Muscle layer of duodenum (tissue), 2 donors: Measurements from ENCODE around the gene HIF1AN.

Source experiments
- H3K27ac ChIP-seq: one replicate; pipeline ENCODE4 v1.7.0; 2013; ENCODE audit warnings: mild to moderate bottlenecking, low read length
- H3K27me3 ChIP-seq: one replicate; pipeline ENCODE4 v1.7.0; 2013; ENCODE audit warnings: low read depth, mild to moderate bottlenecking, control low read depth, low read length
- H3K36me3 ChIP-seq, 2 donors: one replicate each; pipeline ENCODE4 v1.7.0; 2013; ENCODE audit warnings: low read length in 2 of 2, control low read depth in 1 of 2, mild to moderate bottlenecking in 1 of 2; ENCODE audit not compliant: insufficient read depth in 2 of 2, control insufficient read depth in 1 of 2
- H3K4me1 ChIP-seq, 2 donors: one replicate each; pipeline ENCODE4 v1.7.0; 2013; ENCODE audit warnings: low read length in 2 of 2, mild to moderate bottlenecking in 2 of 2, control low read depth in 1 of 2, moderate library complexity in 1 of 2; ENCODE audit not compliant: insufficient read depth in 2 of 2, control insufficient read depth in 1 of 2
- H3K4me3 ChIP-seq, 2 donors: one replicate each; pipeline ENCODE4 v1.7.0; 2013; ENCODE audit warnings: low read length in 2 of 2, low read depth in 1 of 2, mild to moderate bottlenecking in 1 of 2
- H3K9me3 ChIP-seq, 2 donors: one replicate each; pipeline ENCODE4 v1.7.0; 2013; ENCODE audit warnings: low read length in 2 of 2, control low read depth in 1 of 2, mild to moderate bottlenecking in 1 of 2; ENCODE audit not compliant: control insufficient read depth in 1 of 2
- donor health status: healthy.

The HIF1AN gene

DNA sequence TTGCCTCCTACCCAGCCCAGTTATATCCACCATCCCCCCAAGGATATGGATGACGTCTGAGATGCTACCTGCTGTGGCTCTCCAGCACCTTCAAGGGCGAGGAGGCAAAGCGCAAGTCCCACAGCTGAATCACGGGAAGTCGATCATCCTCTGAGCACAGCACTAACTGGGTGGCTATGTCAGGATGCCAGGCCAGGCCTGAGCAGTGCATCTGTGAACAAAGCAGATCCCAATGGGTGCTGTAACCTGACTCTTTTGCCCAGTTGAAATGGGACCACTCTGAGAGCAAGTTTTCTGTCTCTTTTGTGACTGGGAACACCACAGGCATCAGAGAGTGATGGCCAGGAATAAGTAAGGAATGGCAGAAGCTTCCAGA, 28.4 kb upstream of the HIF1AN start:
- no peaks in the 10 kb centered on the region for H3K4me1 ChIP-seq
- no peaks in the 10 kb centered on the region for H3K27me3 ChIP-seq
- no peak overlapping the region for H3K27ac ChIP-seq
- no peaks in the 10 kb centered on the region for H3K9me3 ChIP-seq
- H3K36me3 ChIP-seq, result peaks cover 26 to 78% of the 10 kb centered on the region in 2 donors
- no peak overlapping the region for H3K4me3 ChIP-seq

DNA sequence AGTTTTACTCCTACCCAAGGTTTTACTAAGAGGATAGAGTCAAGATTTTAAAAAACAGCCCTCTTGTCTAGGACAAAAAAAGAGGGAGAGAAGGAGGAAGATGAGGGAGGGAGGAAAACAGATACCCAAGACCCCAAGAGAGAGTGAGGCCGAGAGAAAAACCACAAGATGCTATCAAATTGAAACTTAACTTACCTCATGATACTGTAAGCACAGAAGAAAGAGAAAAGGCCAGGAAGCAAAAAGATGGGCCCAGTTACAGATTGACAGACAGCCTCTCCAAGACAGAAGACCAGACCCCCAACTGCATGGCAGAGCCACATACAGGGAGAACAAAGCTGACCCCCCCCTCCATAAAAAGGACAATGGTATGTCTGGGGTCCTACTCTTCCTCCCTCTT, 27.5 kb upstream of the HIF1AN start:
- Histone ChIP-seq H3K4me1 (no peaks in the 10 kb centered on the region), H3K27me3 (no peaks in the 10 kb centered on the region), H3K27ac (no peak overlapping the region), H3K4me3 (no peak overlapping the region), H3K9me3 (no peaks in the 10 kb centered on the region), H3K36me3 (peaks cover 23 to 80% of the 10 kb centered on the region in 2 donors)

DNA sequence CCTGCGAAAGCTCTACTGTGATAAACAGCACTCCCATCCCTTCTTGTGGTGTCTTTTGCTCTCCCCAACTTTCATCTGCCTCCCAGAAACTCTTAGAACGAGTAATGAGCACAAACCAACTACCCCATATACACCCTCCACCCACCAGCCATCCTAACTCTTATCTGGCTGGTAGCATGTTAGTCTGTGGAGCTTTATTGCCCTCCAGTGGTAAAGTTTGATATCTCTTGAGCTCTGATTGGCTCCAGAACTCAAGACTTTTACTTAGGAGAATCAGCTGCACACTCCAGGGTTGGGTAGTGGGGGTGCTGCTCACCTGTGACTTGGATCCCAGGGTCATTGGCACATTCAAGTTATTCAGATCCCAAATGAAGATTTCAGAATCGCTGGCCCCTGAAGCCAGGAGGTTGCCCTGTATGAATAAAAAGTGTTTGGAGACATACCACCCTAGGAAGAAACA, 27.0 kb upstream of the HIF1AN start:
- Histone ChIP-seq H3K9me3 (no peaks in the 10 kb centered on the region), H3K4me1 (no peaks in the 10 kb centered on the region), H3K4me3 (no peak overlapping the region), H3K36me3 (peaks cover 23 to 80% of the 10 kb centered on the region in 2 donors), H3K27ac (no peak overlapping the region), H3K27me3 (no peaks in the 10 kb centered on the region)

DNA sequence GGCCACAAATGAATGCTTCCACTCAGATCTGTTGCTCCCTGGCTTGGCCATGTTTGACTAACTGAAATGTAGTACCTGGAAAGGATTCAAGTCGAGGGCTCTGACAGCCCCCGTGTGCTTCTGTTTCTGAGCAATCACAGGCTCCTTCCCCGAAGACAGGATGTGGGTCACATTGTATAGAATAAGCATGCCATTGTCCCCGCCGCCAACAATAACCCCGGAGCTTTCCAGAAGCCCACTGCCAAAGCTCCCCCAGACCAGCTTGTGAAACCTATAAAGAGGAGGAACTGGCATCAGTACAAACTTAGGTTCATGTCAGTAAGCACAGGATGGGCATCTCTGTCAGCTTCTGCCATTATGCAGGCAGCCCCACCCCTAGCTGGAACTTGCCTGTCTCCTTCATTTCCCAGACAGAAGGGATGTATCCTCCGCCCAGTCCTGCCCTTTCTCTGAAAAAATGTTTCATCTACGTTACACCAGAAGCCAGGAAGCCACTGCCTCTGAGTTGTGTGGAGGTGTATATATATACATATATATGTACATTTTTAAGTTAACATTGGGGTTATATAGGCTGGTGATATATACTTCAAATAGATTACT, 26.4 kb upstream of the HIF1AN start:
- H3K27me3 ChIP-seq, result no peaks in the 10 kb centered on the region
- no peak overlapping the region for H3K27ac ChIP-seq
- H3K36me3 ChIP-seq, result peaks cover 17 to 84% of the 10 kb centered on the region in 2 donors

DNA sequence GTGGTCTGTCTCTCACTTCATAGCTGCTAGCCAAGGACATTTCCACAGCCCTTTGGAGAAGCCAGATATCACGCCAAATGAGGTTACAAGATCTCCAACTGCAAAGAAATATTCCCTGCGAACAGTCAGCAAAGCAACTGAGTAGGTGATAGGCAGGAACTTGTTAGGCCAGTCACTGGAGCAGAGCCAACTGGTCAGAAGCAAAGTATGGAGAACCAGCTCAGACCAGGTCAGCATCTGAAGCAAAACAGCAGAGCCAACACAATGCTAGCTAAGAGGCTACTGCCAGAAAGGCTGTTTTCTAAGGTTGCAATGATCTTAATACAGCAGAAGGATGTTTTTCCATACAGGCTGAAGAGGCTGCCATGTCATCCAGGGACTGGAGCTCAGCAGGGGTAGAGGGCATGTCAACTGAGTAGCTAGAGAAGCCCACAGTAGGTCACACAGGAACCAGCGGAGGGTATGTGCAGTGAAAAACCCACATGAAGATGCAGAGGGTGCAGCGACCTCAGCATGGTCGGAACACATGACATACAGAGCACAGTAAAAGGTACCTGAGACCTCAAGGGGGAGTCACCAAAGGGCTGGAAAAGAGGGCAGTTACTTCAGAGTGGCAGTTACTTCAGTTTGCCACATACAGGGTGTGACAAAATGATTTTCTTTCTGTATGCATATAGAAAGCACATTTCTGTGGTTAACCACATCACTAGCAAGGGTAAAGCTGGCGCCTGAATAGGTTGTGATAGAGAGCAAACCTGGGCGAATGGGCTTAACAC, 25.0 kb upstream of the HIF1AN start:
- no peaks in the 10 kb centered on the region for H3K4me1 ChIP-seq
- H3K27me3 ChIP-seq, result no peaks in the 10 kb centered on the region
- no peaks in the 10 kb centered on the region for H3K9me3 ChIP-seq
- no peak overlapping the region for H3K4me3 ChIP-seq
- H3K36me3 ChIP-seq, result peaks cover 16 to 73% of the 10 kb centered on the region in 2 donors
- no peak overlapping the region for H3K27ac ChIP-seq

More for the DNA sequence above, 26.4 kb upstream of the HIF1AN start:
- Histone ChIP-seq H3K9me3 (no peaks in the 10 kb centered on the region), H3K4me1 (no peaks in the 10 kb centered on the region), H3K4me3 (no peak overlapping the region)

DNA sequence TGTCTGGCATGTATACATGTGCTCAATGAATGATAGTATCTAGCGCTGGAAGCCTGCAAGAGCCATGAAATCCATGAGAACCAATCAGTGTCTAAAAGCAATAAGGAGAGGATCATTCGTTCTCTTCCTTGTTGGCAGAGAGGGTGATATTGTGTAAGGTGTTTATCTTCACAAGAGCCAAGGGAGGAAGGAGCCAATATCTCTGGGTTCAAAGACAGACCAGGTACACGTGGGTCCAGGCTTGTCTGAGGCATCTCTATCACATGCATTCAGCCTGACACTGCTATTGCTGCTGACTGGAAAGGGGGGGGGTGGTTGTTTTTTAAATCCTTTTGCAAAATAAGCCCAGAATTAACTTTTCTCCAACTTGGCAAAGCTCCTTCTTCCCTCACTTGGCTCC, 20.1 kb upstream of the HIF1AN start:
- Histone ChIP-seq H3K4me3 (no peak overlapping the region), H3K27me3 (no peaks in the 10 kb centered on the region), H3K9me3 (no peaks in the 10 kb centered on the region), H3K4me1 (peaks cover 0 to 7% of the 10 kb centered on the region in 2 donors), H3K36me3 (peaks cover 7 to 28% of the 10 kb centered on the region in 2 donors), H3K27ac (no peak overlapping the region)

DNA sequence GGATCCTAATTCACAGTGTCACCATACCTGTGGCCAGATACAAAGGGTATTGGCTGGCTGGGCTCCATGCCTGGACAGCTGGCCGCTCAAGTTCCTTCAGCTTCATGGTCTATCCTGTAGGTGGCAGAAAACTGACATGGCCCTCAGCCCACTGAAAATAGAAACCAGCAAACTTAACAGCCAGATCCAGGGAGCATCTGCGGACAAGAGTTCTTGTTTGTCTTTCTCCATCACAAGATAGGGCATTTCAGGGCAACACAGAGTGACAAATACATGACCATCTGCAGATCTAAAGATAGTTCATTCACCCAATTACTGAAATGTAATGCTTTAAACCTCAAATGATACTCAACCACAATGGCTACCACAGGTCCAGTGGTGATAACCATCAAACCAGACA, 18.9 kb upstream of the HIF1AN start:
- H3K4me1 ChIP-seq, result peaks cover 0 to 7% of the 10 kb centered on the region in 2 donors

DNA sequence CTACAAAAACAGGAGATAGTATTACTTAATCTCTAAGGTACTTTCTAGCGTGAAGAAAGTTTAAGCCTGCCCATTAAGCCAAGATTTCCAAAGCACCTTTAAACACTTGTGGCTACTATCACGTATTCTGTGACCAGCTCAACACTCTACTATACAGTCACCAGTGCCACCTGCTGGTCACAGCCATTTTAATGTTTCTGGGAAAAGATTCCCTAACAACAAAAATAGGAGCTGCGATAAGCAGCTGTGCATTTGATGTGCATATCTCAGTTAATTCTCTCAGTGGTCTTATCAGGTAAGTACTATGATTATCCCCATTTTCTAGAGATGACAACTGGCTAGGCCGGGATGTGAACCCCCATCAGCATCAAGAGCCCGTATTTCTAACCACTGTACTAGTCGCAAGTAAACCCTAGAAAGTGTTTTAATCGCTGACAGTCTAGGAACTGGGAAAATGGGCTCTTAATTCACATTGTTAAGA, 16.9 kb upstream of the HIF1AN start:
- peaks cover 0 to 7% of the 10 kb centered on the region in 2 donors for H3K4me1 ChIP-seq
- no peak overlapping the region for H3K27ac ChIP-seq
- H3K36me3 ChIP-seq, result peaks cover 6 to 14% of the 10 kb centered on the region in 2 donors
- no peaks in the 10 kb centered on the region for H3K27me3 ChIP-seq
- H3K4me3 ChIP-seq, result peak overlapping the region; percentile 30 to 69
- no peaks in the 10 kb centered on the region for H3K9me3 ChIP-seq

More for the DNA sequence above, 18.9 kb upstream of the HIF1AN start:
- no peaks in the 10 kb centered on the region for H3K9me3 ChIP-seq
- H3K36me3 ChIP-seq, result peaks cover 7 to 17% of the 10 kb centered on the region in 2 donors
- no peak overlapping the region for H3K4me3 ChIP-seq
- no peak overlapping the region for H3K27ac ChIP-seq
- no peaks in the 10 kb centered on the region for H3K27me3 ChIP-seq

DNA sequence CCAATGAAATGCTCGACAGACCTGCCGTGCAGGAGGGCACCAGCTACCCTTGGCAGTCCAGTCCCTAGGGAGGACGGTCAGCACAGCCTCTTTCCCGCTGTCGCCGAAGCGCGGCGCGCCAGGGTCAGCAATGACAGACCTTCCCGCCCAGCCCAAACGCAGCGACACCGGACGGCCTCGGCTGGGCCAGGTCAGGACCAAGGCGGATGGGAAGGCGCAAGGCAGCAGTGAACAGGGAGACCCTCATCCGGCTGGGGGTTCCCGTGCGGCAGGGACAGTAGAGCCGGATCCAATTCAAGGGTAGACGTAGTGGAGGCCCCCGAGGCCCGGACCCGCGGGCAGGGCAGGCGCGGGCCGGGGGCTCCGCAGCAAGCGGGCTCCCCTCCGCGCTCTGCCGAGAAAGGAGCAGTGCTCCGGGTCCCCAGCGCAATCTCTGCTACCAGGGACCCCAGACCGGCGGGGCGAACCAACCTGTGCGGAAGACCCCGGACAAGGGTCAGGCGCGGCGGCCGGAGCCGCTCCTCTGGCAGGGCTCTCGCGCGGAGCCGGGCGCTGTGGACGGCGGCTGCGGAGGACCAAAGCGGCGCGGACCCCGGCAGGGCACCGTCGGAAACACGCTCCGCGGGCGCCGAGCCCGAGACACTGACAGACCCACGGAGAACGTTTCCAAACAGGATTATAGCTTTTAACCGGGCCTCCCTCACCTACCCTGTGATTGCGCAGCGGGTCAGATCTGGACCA, 16.3 kb upstream of the HIF1AN start, which contains the start of gene SEC31B:
Gene SEC31B, minus strand, starts transcription at position 551 of the 741 bp plus-strand sequence. CDS start 2,909 bp downstream, outside the sequence.
- no peak within 1 kb of the TSS for H3K27ac ChIP-seq
- H3K4me3 ChIP-seq, result peak within 1 kb of the TSS; percentile 30 to 69

DNA sequence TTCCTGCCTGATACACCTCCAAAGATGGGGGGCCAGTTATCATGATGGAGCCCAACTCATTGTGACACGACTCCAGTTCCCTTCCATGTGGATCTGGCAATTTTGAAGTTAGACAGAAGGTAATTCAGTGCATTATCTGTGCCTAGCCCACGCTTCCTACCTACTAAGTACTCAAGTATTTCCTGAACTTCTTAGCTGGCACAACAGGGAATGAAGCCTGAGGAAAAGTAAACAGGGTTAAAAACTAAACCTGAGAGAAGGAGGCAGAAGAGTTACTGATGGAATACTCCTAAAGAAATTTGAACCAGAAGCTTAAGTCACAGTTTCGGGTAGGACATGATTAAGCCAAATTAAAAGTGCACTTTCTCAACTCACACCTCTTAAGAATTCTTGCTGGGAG, 14.9 kb upstream of the HIF1AN start:
- Histone ChIP-seq H3K4me1 (peaks cover 0 to 7% of the 10 kb centered on the region in 2 donors), H3K27ac (no peak overlapping the region), H3K36me3 (peaks cover 20 to 28% of the 10 kb centered on the region in 2 donors), H3K9me3 (no peaks in the 10 kb centered on the region), H3K4me3 (no peak overlapping the region), H3K27me3 (no peaks in the 10 kb centered on the region)

More for the DNA sequence above, 16.3 kb upstream of the HIF1AN start, which contains the start of gene SEC31B:
- Histone ChIP-seq H3K4me1 (peaks cover 0 to 7% of the 10 kb centered on the region in 2 donors), H3K36me3 (peaks cover 13 to 15% of the 10 kb centered on the region in 2 donors), H3K27me3 (no peaks in the 10 kb centered on the region), H3K9me3 (no peaks in the 10 kb centered on the region)
